ENCODE results near the gene CCDC97.

GRCh38 chr19:41299755-41300089 is 10.2 kb upstream of the CCDC97 start:
- TF ChIP-seq CTCF (IDR thresholded peaks at IDR 0.05) (no peak), POLR2A (IDR thresholded peaks at IDR 0.05) (no peak), POLR2AphosphoS5 (IDR thresholded peaks at IDR 0.05; ENCODE audit: insufficient read depth in 1 of 2, low read depth in 1 of 2) (no peak)
